Upper lobe of left lung (tissue), 4 donors: ENCODE measurements around the gene ZNF629.
"Not testable (repeated sequence)": the region's sequence is repeated elsewhere in the genome, so short reads cannot be mapped to it uniquely, and the experiment has no call there.

Source experiments
- EP300 ChIP-seq, 4 donors: sonication (generic); formaldehyde crosslinking; IDR thresholded peaks; one replicate each; pipeline ENCODE4 v1.5.1; 2017; ENCODE audit warnings: antibody characterized with exemption in 4 of 4, control low read depth in 2 of 4
- POLR2AphosphoS5 ChIP-seq, 2 donors: sonication (generic); formaldehyde crosslinking; IDR thresholded peaks; one replicate each; pipeline ENCODE4 v1.5.1; 2017; ENCODE audit warnings: antibody characterized with exemption in 2 of 2
- TF ChIP-seq, protein P1 (sequence below), 6 experiments: fragments of 450-650 bp in 4 of 6; fragments of 200-600 bp in 2 of 6; sonication (generic) in 2 of 6; IDR thresholded peaks; one replicate each; pipeline ENCODE4 v1.5.1; 2016 to 2019; ENCODE audit warnings: antibody characterized with exemption in 6 of 6

DNA sequence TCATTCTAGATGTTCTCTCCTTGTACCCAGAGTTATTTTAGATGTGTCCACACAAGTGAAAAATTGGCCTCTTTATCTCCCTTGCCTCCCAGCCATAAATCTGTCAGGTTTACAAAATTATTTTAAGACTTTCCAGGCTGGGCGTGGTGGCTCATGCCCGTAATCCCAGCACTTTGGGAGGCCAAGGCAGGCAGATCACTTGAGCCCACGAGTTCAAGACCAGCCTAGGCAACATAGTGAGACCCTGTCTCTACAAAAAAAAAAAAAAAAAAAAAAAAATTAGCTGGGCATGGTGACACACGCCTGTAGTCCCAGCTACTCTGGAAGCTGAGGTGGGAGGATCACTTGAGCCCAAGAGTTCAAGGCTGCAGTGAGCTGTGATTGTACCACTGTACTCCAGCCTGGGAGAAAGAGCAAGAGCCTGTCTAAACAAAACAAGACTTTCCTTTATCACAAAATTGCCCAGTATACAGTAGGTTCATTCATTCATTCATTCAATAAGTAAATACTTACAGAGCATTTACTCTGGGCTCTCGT lies 22.0 kb upstream of the ZNF629 start:
- TF ChIP-seq, protein P1, sequence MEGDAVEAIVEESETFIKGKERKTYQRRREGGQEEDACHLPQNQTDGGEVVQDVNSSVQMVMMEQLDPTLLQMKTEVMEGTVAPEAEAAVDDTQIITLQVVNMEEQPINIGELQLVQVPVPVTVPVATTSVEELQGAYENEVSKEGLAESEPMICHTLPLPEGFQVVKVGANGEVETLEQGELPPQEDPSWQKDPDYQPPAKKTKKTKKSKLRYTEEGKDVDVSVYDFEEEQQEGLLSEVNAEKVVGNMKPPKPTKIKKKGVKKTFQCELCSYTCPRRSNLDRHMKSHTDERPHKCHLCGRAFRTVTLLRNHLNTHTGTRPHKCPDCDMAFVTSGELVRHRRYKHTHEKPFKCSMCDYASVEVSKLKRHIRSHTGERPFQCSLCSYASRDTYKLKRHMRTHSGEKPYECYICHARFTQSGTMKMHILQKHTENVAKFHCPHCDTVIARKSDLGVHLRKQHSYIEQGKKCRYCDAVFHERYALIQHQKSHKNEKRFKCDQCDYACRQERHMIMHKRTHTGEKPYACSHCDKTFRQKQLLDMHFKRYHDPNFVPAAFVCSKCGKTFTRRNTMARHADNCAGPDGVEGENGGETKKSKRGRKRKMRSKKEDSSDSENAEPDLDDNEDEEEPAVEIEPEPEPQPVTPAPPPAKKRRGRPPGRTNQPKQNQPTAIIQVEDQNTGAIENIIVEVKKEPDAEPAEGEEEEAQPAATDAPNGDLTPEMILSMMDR (IDR thresholded peaks at IDR 0.05): not testable (repeated sequence)
- not testable (repeated sequence) for TF ChIP-seq POLR2AphosphoS5, EP300 (IDR thresholded peaks at IDR 0.05)
